ENCODE results near the gene ZNF808. TPM values are rescaled to one million over a fixed set of nuclear protein-coding genes. Genes with fewer than 3 reads are reported as not detected.
A peak's percentile ranks its signal among the peaks of the same experiment; 100 is the strongest.
"Not testable (repeated sequence)": the region's sequence is repeated elsewhere in the genome, so short reads cannot be mapped to it uniquely, and the experiment has no call there.

Gene ZNF808
- total and polyA plus RNA-seq, 5 experiments from 2014 or later = 8.0 to 58.3 (median 13.2) TPM

DNA sequence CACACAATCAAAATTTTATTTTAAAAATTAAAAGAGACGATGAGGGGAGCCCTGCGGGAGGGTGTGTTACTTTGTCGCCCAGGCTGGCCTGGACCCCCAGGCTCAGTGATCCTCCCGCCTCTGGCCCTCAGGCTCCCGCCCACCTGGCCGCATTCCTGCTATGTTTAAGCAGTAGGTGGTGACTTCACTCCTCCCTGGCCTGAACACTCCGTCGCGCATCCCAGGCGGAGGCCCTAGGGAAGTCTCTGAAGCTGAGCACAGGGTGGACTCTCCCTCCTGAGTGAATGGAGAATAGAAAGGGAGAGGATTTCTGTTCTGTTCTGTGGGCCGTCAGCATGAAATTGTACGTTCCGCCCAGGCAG lies 42.2 kb downstream of the ZNF808 start:
- POLR2A ChIA-PET = interaction anchor here (0.7 kb wide), 1 partner anchor 31 kb away, joined by 3 read pairs; no protein-coding TSS in a partner anchor
- H3K9me3 Mint-ChIP-seq = peaks cover 8 to 76% (median 33%) of the 10 kb centered on the region in 9 donors
- ATAC-seq (peak; percentile 4 to 21), DNase-seq (peak in 2 of 10 donors; percentile 3 to 5)
- H3K36me3 Mint-ChIP-seq = peaks cover 33 to 43% (median 35%) of the 10 kb centered on the region in 3 donors
- peak overlapping the region; percentile 83 to 99 (median 96) for H3K27ac Mint-ChIP-seq
- H3K4me1 Mint-ChIP-seq = peaks cover 14 to 38% (median 37%) of the 10 kb centered on the region in 4 donors
- peak overlapping the region; percentile 89 to 98 (median 95) for H3K4me3 Mint-ChIP-seq
- not testable (repeated sequence) for H3K27me3 Mint-ChIP-seq

DNA sequence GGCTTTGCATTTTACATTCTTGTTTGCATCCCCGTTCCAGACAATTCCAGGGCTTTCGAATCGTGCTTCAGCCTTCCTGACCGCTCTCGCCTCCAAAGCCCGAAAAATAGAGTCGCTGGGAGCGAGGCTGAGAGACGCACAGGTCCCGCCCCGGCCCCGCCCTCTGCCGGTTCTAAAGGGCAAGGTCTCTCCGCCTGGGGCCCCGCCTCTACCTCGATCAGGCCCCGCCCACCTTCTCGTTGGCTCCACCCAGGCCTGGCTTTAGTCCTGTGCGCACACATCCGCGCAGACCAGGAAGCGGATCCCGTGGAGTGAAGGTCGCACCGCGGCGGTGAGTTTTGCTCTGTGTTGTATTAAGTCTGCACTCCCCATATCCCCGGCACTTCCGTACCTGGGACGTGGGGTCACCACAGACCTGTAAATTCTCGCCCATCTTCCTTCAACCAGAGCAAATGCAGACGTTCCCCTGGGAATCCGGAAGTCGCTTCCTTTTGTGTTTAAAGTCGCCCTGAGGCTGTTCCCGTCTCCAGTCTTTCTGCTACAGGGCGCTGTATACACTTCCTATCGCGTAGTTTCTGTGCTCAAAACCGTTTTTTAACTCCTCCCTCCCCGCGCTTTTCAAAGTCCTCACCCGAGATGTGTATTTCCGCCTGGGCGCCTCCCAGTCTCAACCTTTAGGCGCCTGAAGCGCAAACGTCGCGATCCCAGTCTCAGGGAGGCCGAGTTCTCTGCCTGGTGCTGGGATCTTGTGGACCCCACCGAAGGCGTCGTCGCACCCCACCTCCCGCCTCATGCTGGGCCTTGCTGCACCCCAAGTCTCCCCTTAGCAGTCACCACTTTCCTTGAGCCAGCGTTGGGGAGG lies 42.8 kb downstream of the ZNF808 start, which contains the start of gene ZNF701:
ZNF701 (plus strand) TSS at position 288 of the 862 bp plus-strand sequence. CDS start 3,861 bp downstream, outside the sequence.
- peaks cover 14 to 38% (median 37%) of the 10 kb centered on the region in 4 donors for H3K4me1 Mint-ChIP-seq
- H3K27ac Mint-ChIP-seq = peak within 1 kb of the TSS; percentile 83 to 99 (median 96)
- peak; percentile 91 to 98 (median 96) for DNase-seq
- POLR2A ChIA-PET = interaction anchor here (0.6 to 0.7 kb wide), 3 partner anchors 31 to 201 kb away, joined by 3 to 7 read pairs (median 3); no protein-coding TSS in a partner anchor
- peak within 1 kb of the TSS; percentile 89 to 98 (median 95) for H3K4me3 Mint-ChIP-seq
- ATAC-seq = peak; percentile 93 to 96
- H3K27me3 Mint-ChIP-seq = no peaks in the 10 kb centered on the region
- H3K9me3 Mint-ChIP-seq = peaks cover 6 to 78% (median 32%) of the 10 kb centered on the region in 9 donors
- H3K36me3 Mint-ChIP-seq = peaks cover 31 to 48% (median 41%) of the 10 kb centered on the region in 3 donors

DNA sequence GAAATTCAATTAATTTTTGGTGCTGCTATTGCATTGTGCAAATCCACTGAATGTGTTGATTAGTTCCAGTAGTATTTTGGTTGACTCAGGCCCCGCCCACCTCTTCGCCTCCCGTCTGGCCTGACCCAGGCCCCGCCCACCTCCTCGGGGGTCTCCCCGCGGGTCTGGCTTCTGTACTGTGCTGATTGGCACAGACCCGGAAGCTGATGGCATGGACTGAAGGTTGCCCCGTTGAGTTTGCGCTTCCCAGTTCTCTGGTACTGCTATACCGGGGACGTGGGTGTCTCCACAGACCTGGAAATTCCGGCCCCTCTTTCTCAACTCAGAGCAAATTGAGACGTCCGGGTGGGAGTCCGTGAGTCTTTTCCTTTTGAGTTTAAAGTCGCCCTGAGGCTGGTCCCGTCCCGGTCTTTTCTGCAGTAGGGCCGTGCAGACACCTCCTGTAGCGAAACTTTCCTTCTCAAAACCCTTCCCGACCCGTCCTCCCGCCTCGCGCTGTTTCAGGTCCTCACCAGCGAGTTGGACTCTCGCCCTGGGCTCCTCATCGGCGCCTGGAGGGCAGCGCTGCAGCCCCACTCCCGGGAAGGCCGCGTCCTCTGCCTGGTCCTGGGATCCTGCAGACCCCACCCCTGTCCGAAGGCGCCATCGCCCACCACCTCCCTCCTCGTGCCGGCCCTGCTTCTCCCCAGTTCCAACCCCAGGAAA lies 57.4 kb downstream of the ZNF808 start:
- no peak overlapping the region for H3K4me3 Mint-ChIP-seq
- DNase-seq = no peak
- POLR2A ChIA-PET = no interaction called here
- H3K27me3 Mint-ChIP-seq = no peaks in the 10 kb centered on the region
- no peak for ATAC-seq
- H3K4me1 Mint-ChIP-seq = no peaks in the 10 kb centered on the region
- H3K27ac Mint-ChIP-seq = no peak overlapping the region
- H3K9me3 Mint-ChIP-seq = peaks cover 8 to 88% (median 29%) of the 10 kb centered on the region in 9 donors
- peaks cover 37 to 82% (median 67%) of the 10 kb centered on the region in 3 donors for H3K36me3 Mint-ChIP-seq

DNA sequence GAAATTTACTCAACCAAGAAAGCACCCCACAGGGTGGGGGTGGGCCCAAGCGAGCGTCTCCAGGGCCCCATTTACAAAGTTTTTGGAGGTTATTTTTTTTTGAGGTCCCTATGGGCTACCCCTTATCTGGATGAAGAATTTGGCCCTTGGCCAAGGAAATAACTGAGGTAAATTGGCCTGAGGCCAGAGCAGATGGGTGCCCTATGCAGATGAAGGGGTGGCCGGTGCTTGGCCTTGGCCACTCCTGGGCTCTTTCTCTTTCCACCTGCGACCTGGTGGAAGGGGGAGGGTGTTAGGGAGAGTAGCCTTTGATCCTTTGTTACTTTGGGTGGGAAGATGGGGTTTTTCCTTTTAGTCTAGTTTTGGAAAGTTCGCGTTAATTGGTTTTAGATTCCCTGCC lies 58.1 kb downstream of the ZNF808 start:
- Mint-ChIP-seq H3K27ac (no peak overlapping the region), H3K4me1 (no peaks in the 10 kb centered on the region), H3K27me3 (no peaks in the 10 kb centered on the region), H3K9me3 (peaks cover 8 to 87% (median 34%) of the 10 kb centered on the region in 9 donors), H3K36me3 (peaks cover 37 to 82% (median 66%) of the 10 kb centered on the region in 3 donors), H3K4me3 (no peak overlapping the region)
- DNase-seq (no peak), ATAC-seq (no peak)
- POLR2A ChIA-PET = no interaction called here

DNA sequence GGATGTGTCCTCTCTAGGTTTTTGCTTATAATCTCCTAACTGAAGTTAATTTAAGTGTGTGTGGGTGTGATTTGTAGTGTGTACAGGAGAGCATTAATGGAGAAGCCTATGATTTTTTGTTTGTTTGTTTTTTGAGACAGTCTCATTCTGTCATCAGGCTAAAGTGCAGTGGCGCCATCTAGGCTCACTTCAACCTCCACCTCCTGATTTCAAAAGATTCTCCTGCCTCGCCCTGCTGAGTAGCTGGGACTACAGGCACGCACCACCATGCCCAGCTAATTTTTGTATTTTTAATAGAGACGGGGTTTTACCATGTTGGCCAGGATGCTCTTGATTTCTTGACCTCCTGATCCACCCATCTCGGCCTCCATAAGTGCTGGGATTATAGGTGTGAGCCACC lies 63.3 kb downstream of the ZNF808 start:
- Mint-ChIP-seq H3K27ac (peak overlapping the region in 1 of 10 donors; percentile 73), H3K4me3 (no peak overlapping the region), H3K4me1 (no peaks in the 10 kb centered on the region), H3K9me3 (peaks cover 2 to 73% (median 21%) of the 10 kb centered on the region in 9 donors), H3K27me3 (no peaks in the 10 kb centered on the region), H3K36me3 (peaks cover 16 to 71% (median 52%) of the 10 kb centered on the region in 3 donors)
- ATAC-seq (no peak), DNase-seq (no peak)
- POLR2A ChIA-PET = no interaction called here

DNA sequence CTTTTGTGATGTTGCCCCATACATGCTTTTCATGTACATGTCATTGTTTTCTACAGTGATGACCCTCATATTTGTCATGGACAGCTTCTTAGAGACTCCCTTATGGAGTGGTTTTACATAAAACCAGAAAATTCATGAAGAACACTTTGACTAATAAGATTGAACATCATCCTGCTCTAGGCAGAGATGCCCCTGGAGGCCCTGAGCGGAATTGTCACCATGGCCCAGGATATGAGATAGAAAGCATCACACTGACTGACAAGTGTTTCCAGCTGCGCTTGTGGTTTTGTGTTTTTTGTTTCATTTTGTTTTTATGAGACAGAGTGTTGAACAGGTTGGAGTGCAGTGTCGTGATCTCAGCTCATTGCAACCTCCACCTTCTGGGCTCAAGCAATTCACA lies 64.8 kb downstream of the ZNF808 start:
- no peaks in the 10 kb centered on the region for H3K27me3 Mint-ChIP-seq
- H3K4me3 Mint-ChIP-seq = no peak overlapping the region
- DNase-seq = no peak
- ATAC-seq = no peak
- H3K9me3 Mint-ChIP-seq = peaks cover 8 to 75% (median 25%) of the 10 kb centered on the region in 9 donors
- peaks cover 30 to 74% (median 57%) of the 10 kb centered on the region in 3 donors for H3K36me3 Mint-ChIP-seq
- no peak overlapping the region for H3K27ac Mint-ChIP-seq
- H3K4me1 Mint-ChIP-seq = no peaks in the 10 kb centered on the region
- POLR2A ChIA-PET = no interaction called here

DNA sequence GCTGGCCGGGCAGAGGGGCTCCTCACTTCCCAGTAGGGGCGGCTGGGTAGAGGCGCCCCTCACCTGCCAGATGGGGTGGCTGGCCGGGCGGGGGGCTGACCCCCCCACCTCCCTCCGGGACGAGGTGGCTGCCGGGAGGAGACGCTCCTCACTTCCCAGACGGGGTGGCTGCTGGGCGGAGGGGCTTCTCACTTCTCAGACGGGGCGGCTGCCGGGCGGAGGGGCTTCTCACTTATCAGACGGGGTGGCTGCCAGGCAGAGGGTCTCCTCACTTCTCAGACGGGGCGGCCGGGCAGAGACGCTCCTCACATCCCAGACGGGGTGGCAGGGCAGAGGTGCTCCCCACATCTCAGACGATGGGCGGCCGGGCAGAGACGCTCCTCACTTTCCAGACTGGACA lies 66.0 kb downstream of the ZNF808 start:
- H3K4me1 Mint-ChIP-seq, POLR2A ChIA-PET, H3K27me3 Mint-ChIP-seq, ATAC-seq, H3K27ac Mint-ChIP-seq, DNase-seq, H3K4me3 Mint-ChIP-seq: not testable (repeated sequence)
- H3K9me3 Mint-ChIP-seq = peaks cover 6 to 74% (median 25%) of the 10 kb centered on the region in 9 donors
- H3K36me3 Mint-ChIP-seq = peaks cover 27 to 70% (median 51%) of the 10 kb centered on the region in 3 donors

DNA sequence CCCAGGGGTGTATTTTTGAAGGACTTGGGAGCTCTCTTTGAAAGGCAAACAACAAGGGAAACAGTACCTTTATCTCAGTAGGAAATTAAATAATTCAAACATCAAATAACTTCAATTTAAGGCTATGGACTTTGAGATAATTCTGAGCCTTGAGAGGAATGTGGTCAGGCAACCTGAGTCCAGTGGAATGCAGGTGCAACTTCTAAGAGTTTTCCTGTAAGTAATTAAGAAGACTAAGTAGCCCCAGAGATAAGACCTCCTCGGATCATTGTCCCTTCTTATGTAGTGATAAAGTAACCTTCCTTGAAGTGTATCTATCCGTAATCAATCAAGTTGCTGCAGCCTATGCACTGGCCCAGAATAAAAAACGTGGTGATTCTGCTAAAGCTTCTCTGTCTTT lies 71.8 kb downstream of the ZNF808 start:
- ATAC-seq = no peak
- no peaks in the 10 kb centered on the region for H3K27me3 Mint-ChIP-seq
- DNase-seq = no peak
- H3K36me3 Mint-ChIP-seq = peaks cover 22 to 37% (median 22%) of the 10 kb centered on the region in 3 donors
- peak overlapping the region in 2 of 10 donors; percentile 5 to 9 for H3K4me3 Mint-ChIP-seq
- POLR2A ChIA-PET = interaction anchor here (0.6 kb wide), 2 partner anchors 101 to 202 kb away, joined by 3 to 8 read pairs; no protein-coding TSS in a partner anchor
- H3K4me1 Mint-ChIP-seq = peaks cover 8 to 36% (median 20%) of the 10 kb centered on the region in 4 donors
- H3K9me3 Mint-ChIP-seq = peaks cover 6 to 64% (median 18%) of the 10 kb centered on the region in 9 donors
- H3K27ac Mint-ChIP-seq = no peak overlapping the region

DNA sequence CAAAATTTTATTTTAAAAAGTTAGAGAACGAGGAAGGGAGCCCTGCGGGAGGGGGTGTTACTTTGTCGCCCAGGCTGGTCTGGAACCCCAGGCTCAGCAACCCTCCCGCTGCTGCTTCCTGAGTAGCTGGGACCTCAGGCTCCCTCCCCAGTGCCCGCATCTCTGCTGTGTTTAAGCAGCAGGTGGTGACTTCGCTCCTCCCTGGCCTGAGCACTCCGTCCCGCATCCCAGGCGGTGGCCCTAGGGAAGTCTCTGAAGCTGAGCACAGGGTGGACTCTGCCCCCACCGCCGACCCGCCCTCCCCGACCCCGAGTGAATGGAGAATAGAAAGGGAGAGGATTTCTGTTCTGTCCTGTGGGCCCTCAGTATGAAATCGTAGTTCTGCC lies 73.2 kb downstream of the ZNF808 start:
- peaks cover 19 to 33% (median 29%) of the 10 kb centered on the region in 3 donors for H3K36me3 Mint-ChIP-seq
- peak overlapping the region; percentile 88 to 97 (median 92) for H3K4me3 Mint-ChIP-seq
- H3K4me1 Mint-ChIP-seq = peaks cover 11 to 39% (median 29%) of the 10 kb centered on the region in 4 donors
- no peaks in the 10 kb centered on the region for H3K27me3 Mint-ChIP-seq
- peak; percentile 13 to 26 for ATAC-seq
- H3K27ac Mint-ChIP-seq = peak overlapping the region in 9 of 10 donors; percentile 77 to 95 (median 90)
- POLR2A ChIA-PET = interaction anchor here (0.5 kb wide), 1 partner anchor 31 kb away, joined by 3 read pairs; no protein-coding TSS in a partner anchor
- H3K9me3 Mint-ChIP-seq = peaks cover 6 to 64% (median 22%) of the 10 kb centered on the region in 9 donors
- DNase-seq = peak in 1 of 10 donors; percentile 12

DNA sequence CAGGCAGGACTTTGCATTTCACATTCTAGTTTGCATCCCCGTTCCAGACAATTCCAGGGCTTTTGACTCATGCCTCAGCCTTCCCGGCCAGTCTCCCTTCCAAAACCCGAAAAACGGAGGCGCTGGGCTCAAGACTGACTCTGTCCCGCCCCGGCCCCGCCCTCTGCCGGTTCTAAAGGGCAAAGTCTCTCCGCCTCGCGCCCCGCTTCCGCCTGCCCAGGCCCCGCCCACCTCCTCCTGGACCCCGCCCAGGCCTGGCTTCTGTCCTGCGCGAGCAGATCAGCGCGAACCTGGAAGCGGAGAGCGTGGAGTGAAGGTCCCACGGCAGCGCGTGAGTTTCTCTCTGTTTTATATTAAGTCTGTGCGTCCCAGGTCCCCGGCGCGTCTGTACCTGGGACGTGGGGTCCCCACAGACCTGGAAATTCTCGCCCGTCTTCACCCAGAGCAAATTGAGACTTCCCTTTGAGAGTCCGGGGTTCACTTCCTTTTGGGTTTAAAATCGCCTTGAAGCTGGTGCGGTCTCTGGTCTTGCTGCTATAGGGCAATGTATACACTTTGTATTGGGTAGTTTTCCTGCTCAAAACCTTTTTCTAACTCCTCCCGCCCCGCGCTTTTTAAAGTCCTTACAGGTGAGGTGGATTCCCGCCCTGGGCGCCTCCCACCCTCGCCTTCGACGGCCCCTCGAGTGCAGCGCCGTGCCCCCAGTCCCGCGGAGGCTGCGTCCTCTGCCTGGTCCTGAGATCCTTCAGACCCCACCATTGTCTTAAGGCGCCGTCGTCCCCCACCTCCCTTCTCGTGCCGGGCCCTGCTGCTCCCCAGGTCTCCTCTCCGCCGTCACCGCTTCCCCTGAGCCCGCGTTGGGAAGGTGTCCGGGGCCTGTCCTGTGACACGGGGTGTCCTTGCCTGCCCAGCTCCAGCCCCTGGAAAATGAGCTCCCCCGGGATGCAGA lies 73.8 kb downstream of the ZNF808 start:
- ATAC-seq = peak; percentile 96 to 98
- peak; percentile 86 to 96 (median 92) for DNase-seq
- Mint-ChIP-seq H3K36me3 (peaks cover 16 to 32% (median 25%) of the 10 kb centered on the region in 3 donors), H3K4me1 (peaks cover 12 to 44% (median 35%) of the 10 kb centered on the region in 4 donors), H3K9me3 (peaks cover 6 to 63% (median 18%) of the 10 kb centered on the region in 9 donors), H3K27me3 (no peaks in the 10 kb centered on the region), H3K27ac (peak overlapping the region; percentile 78 to 95 (median 88)), H3K4me3 (peak overlapping the region; percentile 88 to 97 (median 92))
- POLR2A ChIA-PET = interaction anchor here (0.5 to 1.7 kb wide), 4 partner anchors 24 to 134 kb away, joined by 3 to 4 read pairs (median 4); partner anchors contain the start of gene ZNF611

DNA sequence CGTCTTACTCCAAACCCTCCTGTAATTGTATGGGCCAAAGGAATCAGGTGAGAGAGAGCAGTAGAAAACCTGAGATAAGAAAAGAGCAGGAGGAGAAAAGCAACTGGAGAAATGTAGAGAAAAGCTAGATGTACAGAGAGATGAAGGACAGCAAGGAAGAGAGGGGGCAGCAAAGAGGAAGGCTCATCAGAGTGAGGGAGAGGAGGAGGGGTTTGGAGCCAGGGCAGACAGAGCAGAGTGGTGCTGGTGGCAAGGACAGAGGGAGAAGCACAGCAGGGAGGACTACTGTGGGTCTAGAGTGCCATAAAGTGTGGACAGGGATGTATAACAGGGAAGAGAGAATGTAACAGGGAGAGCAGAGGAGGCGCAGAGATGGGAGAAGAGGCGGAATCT lies 74.5 kb downstream of the ZNF808 start:
- DNase-seq, ATAC-seq, H3K27me3 Mint-ChIP-seq: not testable (repeated sequence)
- POLR2A ChIA-PET = interaction anchor here (0.6 to 1.7 kb wide), 4 partner anchors 25 to 133 kb away, joined by 3 to 4 read pairs (median 4); partner anchors contain the start of gene ZNF611
- H3K9me3 Mint-ChIP-seq = peaks cover 5 to 63% (median 13%) of the 10 kb centered on the region in 9 donors
- peak overlapping the region; percentile 88 to 97 (median 92) for H3K4me3 Mint-ChIP-seq
- peak overlapping the region; percentile 78 to 95 (median 88) for H3K27ac Mint-ChIP-seq
- H3K4me1 Mint-ChIP-seq = peaks cover 13 to 48% (median 41%) of the 10 kb centered on the region in 4 donors
- peaks cover 12 to 27% (median 19%) of the 10 kb centered on the region in 3 donors for H3K36me3 Mint-ChIP-seq
